Activated CD8-positive, alpha-beta memory T cell treated with anti-CD3 and anti-CD28 coated beads, Interleukin-2, amount 50 U/mL, for 48 hours (primary cell): ENCODE measurements around the gene CDHR1.

Experiments
- DNase-seq: peaks from one replicate; pipeline ENCODE4 v3.0.0-alpha.2; 2020

Gene CDHR1

GRCh38 chr10:84233940-84234339 lies 39.6 kb downstream of the CDHR1 start:
- no peak for DNase-seq

- no peak for DNase-seq
Measured at GRCh38 chr10:84234479-84234878, 40.1 kb downstream of the CDHR1 start.

- DNase-seq, result no peak
Measured at GRCh38 chr10:84235096-84235495, 40.8 kb downstream of the CDHR1 start.

GRCh38 chr10:84236807-84237198 lies 42.5 kb downstream of the CDHR1 start:
- DNase-seq, result no peak

- DNase-seq, result no peak
Measured at GRCh38 chr10:84237199-84238051, 43.1 kb downstream of the CDHR1 start.

- DNase-seq, result no peak
Measured at GRCh38 chr10:84238909-84239308, 44.6 kb downstream of the CDHR1 start.

- no peak for DNase-seq
Measured at GRCh38 chr10:84241185-84241790, 47.0 kb downstream of the CDHR1 start, which contains the start of gene LRIT1. Gene LRIT1, minus strand, starts transcription at chr10:84241546. Its CDS starts 107 bp downstream, at chr10:84241439.

GRCh38 chr10:84243759-84244158 lies 49.4 kb downstream of the CDHR1 start:
- no peak for DNase-seq

- DNase-seq, result no peak
Measured at GRCh38 chr10:84244651-84245270, 50.4 kb downstream of the CDHR1 start, which contains the start of gene RGR. Gene RGR, plus strand, starts transcription at chr10:84245053. Its CDS starts 38 bp downstream, at chr10:84245091.

- no peak for DNase-seq
Measured at GRCh38 chr10:84247496-84247895, 53.2 kb downstream of the CDHR1 start.

GRCh38 chr10:84248794-84249193 lies 54.5 kb downstream of the CDHR1 start:
- no peak for DNase-seq

GRCh38 chr10:84254552-84255478 lies 60.5 kb downstream of the CDHR1 start:
- DNase-seq, result no peak

- peak; percentile 80 for DNase-seq
Measured at GRCh38 chr10:84256510-84257342, 62.4 kb downstream of the CDHR1 start.

GRCh38 chr10:84257343-84258020 lies 63.1 kb downstream of the CDHR1 start:
- no peak for DNase-seq

GRCh38 chr10:84258034-84258695 lies 63.8 kb downstream of the CDHR1 start:
- no peak for DNase-seq

- no peak for DNase-seq
Measured at GRCh38 chr10:84261236-84261915, 67.0 kb downstream of the CDHR1 start.

- DNase-seq, result no peak
Measured at GRCh38 chr10:84262190-84262956, 68.0 kb downstream of the CDHR1 start.

GRCh38 chr10:84263716-84264115 lies 69.4 kb downstream of the CDHR1 start:
- DNase-seq, result no peak

GRCh38 chr10:84264611-84265141 lies 70.3 kb downstream of the CDHR1 start:
- peak; percentile 84 for DNase-seq
